ENCODE results near the gene VSX1.

Gene VSX1

GRCh38 chr20:25087186-25087929 lies 5.4 kb upstream of the VSX1 start:
- DNase-seq, result no peak

- DNase-seq, result no peak
These were observed 4.0 kb upstream of the VSX1 start for GRCh38 chr20:25085756-25086495.

DNA sequence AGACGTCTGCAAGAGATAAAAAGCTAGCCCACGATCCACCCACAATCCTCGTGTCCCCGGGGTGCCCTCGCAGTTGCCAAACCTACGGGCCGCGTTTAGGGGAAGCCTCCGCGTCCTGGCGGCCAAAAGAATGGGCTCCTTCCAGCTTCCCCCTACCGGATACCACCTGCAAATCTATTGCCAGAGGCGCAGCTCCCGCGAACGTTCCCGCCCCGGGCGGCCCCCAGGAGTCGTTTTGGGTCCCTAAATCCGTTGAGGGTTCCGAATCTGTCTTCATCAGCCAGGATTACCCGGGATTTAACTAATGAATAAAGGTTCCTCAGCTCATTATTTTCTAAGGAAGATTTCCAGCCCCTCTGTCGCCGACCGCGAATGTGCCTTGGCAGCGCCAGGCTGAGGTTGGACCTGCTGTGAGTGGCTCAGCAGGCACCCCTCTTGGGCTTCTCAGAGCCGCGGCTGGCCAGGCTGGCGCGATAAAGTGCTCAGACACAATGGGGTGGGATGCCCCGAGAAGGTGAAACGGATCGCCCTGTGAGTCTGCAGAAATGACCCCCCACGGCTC lies 2.8 kb upstream of the VSX1 start:
- DNase-seq, result no peak

DNA sequence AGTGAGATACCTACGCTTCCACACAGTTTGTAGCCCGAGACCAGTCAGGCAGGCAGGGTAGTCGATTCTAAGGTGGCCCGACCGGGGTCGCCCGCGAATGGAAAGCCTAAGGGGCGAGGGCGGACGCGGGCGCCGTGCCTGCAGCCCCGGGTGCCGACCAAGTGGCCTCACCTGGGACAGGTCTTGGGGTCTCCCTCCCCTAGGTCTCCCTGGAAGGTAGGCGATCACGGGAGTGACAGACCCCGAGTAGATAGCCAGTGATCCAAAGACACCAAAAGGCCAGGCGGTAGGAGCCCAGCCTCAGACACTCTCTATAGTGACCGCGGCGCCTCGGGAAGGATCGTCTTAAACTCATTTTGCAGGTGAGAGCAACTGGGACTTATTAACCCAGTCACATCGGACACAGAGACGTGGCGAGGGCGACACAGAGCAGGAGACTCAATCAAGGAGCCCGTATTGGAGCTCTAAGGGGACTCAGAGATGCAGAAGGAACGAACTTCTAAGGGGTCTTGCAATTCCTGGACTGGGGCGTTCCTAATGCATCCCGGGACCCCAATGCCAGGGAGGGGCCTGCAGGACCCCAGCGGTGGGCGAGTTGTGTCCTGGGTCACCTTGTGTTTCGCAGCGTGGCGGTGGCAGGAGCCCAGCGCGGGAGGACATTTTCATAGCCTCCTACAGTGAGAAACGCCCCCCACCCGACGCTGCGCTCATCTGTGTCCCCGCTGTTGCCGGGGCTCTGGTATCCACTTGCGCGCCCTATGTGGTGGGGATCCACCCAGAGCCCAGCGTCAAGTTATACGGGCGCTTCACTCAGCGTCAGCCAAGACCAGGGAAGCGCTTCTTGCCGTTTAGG lies 2.1 kb upstream of the VSX1 start:
- no peak for DNase-seq

DNA sequence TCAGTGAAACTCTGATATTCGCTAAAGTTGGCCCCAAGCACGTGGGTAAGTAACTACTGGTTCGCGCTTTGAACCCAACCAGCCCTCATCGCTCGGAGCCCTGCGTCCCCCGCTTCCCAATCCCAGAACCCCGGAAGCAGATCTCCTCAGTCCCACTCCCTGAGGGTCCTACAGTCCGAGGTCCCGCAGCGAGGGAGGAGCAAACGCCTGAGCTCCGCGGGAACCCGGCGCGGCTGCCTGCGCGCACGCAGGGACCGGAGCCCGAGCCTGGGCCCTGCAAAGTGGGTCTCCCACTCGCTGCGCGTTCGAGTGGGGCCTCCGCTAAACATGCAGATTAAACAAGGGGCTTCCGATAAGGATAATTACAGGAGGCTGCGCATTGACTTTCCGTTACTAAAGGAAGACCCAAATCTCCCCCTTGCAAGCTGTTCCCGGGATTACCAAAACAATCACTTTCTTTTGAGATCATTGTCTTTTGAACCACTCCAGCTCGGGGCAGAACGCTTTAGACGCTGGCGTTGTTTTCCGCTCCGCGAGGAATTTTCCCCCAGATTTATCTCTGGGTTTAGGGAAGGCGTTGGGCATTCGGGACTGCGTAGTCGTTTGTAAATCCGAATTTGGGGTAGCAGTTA lies 1.3 kb upstream of the VSX1 start:
- DNase-seq, result no peak

- no peak for DNase-seq
These were observed 545 bp upstream of the VSX1 start for GRCh38 chr20:25082498-25082873.

GRCh38 chr20:25081065-25081729 lies 744 bp downstream of the VSX1 start:
- DNase-seq, result peak; percentile 63

- no peak for DNase-seq
These were observed 2.8 kb downstream of the VSX1 start for GRCh38 chr20:25079171-25079570.

DNA sequence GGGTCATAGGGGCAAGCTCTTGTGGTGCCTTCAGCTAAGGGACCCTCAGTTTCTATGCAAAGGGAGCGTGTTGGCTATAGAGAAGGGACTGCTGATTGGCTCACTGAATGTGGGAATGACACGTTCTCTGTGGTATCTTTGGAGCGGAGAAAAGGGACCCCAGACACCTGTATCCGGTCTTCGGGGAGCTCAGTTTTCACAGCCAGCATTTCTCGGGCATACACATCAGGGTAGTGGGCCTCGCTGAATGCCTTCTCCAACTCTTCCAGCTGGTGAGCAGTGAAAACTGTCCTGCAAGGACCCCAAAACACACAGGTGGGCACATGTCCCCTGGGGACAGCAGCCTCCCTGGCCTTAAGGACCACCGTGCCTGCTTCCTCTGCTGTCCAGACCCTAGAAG lies 3.3 kb downstream of the VSX1 start:
- no peak for DNase-seq

DNA sequence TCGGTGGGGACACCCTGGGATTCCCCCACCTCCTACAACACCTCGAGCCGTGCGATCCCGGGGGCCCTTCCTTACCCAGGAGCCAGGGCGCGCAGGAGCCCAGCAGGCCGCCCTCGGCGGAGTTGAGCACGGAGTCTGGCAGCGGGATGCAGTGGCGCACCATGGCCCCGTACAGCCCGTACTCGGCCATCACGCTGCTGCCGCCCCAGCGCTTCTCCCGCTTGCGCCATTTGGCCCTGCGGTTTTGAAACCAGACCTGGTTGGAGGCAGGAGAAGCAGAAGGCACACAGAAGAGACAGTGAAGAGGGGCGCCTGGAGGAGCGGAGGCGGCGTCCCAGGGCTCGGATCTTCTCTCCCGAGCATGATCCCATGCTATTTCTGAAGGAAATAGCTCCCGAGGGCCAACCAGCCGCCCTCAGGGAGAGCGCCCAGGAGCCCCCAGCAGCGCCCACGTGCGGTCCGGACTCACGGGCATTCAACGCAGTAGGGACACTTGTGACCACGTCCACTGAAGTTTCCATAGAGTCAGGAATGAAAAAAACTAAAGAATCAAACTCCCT lies 4.3 kb downstream of the VSX1 start:
- no peak for DNase-seq

DNA sequence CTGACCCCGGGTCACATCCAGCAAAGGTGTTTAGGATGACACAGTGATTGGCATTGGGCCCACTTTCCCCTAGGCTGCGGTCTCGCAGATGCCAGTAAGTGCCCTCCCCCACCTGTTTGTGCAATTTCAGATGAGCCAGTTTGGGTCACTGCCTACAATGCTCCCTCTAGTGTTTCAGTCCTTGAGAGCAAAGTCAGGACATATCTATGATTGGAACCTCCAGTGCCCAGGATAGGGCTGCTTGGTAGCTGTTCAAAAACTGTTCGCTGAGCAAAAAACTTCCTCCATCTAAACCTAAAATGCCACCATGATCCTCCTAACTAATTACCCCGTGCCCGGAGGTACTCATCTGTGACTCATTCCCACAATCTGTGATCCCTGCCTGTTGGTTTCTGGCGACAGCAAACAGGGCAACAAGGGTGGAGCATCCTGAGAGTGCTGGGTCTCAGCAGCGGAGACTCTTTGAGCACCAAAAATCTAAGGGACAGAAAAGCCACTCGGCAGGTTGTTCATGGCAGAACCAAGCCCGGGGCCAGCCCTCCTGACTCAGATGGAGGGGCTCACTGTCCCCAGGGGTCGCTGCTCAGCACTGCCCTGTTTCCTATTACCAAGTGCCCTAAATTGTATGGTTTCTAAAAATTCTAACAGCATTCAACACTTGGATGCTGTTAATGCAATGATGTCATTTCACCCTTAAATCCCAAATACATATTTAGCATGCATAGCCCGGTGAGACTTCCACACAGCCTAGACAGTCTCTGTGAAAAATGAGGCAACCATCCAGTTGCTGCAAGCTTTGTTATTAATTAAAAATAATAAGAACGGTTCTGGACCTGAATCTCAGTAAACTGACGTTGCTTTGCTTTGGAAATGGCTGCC lies 5.0 kb downstream of the VSX1 start:
- no peak for DNase-seq

- DNase-seq, result no peak
These were observed 5.7 kb downstream of the VSX1 start for GRCh38 chr20:25076201-25076600.

GRCh38 chr20:25073544-25073943 lies 8.4 kb downstream of the VSX1 start:
- no peak for DNase-seq

DNA sequence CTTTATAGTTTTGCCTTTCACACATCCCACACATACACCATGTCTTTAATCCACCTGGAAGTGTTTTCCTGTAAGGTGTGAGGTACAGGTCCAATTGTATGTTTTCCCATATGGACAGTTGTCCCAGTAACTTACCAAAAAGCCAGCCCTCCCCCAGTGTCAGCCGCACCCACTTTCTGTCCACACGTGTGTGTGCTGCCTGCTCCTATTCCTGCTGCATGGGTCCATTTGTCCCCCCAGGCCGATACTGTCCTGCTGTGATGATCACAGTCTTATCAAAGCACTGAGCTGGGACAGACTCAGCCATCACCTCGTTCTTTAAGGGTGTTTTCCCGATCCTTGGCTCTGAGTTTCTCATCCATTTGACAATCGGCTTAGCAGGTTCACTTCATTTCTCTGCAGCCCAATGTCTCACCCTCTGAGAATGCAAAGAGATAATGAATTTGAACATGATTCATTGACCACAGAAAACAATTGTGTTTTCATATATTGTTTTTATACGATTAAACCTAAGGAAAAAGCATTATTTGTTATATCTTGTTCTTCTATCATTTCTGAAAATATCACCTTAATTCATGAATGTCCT lies 9.6 kb downstream of the VSX1 start:
- no peak for DNase-seq

GRCh38 chr20:25071734-25072133 lies 10.2 kb downstream of the VSX1 start:
- no peak for DNase-seq

DNA sequence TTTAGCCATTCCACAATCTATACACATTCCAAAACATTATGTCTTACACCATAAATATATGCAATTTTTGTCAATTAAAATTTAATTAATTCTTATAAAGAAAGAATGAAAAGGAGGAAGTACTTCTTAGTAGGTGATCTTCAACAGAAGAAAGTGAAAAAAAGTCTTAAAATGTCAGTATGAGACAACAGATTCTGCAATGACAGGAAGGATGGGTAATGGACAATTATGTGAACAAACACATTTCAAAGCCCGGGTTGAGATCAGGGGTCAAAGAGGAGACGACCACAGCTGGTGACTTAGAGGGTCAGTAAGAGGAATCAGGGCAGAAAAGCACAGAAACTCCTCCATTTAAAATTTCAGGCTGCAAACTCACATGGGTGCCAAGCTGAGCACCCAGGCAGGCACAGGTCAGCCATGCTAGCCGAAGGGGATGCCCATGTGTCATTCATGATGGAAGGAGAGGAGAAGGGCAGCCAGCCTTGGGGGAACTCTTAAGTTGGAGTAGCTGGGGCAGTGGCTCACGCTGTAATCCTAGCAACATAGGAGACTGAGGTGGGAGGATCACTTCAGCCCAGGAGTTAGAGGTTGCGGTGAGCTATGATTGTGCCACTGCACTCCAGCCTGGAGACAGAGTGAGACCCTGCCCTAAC lies 11.0 kb downstream of the VSX1 start:
- no peak for DNase-seq

DNA sequence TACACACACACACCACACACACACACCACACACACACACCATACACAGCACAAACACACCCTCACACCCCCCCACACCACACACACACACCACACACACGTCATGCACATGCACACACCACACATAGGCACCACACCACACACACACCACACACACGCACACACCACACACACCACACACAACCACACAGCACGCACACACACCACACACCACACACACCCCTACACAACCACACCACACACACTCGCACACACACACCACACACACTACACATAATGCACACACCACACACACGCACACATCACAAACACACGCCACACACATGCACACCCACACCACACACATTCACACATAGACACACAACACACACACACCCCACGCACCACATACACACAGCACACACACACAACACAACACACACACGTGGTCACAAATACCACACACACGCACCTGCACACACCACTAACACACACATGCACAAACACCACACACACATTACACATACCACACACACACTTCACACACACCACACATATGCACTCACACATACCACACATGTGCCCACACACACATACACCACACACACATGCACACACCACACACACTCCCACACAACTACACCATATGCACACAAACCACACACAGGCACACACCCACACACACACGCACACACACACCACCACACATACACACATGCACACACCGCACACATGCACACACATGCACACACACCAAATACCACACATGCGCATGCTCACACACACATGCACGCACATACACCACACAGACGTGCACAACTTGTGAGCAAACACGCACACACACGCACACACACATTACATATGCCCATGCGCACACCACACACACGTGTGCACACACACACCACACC lies 14.6 kb downstream of the VSX1 start:
- no peak for DNase-seq

DNA sequence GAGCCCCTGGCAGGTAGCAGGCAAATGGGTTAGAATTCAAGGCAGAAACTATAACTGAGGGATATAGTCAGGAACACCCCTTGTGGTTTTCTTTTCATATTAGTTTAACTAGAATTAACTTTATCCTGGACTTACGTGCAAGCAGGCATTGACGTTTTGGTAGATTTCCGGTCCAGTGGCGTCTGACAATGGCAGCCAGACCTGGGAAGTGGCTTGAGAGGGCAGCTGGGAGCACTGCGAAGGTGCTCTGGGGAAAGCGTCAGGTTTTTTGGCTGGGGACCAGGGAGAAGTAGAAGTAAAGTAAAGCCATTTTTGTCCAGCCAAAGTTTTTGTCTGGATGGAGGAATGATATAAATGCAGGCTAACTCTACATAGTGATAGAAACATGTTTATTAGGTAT lies 15.6 kb downstream of the VSX1 start:
- DNase-seq, result no peak
